Measurements from ENCODE around the gene ACTBL2.
"Not testable (repeated sequence)": the region's sequence is repeated elsewhere in the genome, so short reads cannot be mapped to it uniquely, and the experiment has no call there.

- TF ChIP-seq, protein P1, sequence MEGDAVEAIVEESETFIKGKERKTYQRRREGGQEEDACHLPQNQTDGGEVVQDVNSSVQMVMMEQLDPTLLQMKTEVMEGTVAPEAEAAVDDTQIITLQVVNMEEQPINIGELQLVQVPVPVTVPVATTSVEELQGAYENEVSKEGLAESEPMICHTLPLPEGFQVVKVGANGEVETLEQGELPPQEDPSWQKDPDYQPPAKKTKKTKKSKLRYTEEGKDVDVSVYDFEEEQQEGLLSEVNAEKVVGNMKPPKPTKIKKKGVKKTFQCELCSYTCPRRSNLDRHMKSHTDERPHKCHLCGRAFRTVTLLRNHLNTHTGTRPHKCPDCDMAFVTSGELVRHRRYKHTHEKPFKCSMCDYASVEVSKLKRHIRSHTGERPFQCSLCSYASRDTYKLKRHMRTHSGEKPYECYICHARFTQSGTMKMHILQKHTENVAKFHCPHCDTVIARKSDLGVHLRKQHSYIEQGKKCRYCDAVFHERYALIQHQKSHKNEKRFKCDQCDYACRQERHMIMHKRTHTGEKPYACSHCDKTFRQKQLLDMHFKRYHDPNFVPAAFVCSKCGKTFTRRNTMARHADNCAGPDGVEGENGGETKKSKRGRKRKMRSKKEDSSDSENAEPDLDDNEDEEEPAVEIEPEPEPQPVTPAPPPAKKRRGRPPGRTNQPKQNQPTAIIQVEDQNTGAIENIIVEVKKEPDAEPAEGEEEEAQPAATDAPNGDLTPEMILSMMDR (IDR thresholded peaks at IDR 0.05; ENCODE audit: low read length): not testable (repeated sequence)
- not testable (repeated sequence) for TF ChIP-seq EZH2 (IDR thresholded peaks at IDR 0.05; ENCODE audit: borderline replicate concordance, low read length)
Measured at GRCh38 chr5:57522477-57522876, 39.9 kb upstream of the ACTBL2 start.
